ENCODE results near the gene PTP4A2.

PTP4A2 gene

DNA sequence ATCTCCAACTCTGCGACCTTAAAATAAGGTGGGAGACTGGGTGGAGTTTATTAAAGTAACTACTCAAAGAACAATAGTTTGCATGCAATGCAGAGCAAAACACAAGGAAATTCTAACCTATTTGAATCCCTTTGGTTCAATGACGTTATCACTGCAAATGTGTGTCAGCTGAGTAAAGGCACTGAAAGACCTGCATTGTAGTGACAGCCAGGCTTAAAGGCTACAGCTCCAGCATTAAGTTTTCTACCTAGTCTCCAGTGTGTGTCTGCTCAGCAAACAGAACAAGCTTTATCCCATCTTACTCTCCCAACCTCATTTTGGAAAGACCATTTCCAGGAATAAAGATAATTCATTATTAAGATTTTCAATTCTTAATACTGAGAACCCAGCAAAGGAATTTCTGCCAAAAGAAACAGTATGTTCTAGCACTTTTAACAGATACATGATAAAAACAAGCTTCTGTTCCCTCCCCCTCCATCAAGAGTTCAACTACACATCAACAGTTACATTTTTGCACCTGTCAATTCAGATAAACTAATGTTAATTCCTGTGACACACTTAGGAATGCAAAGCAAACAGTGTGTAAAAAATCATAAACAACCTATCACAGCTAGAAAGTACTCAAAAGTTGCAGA, 14.2 kb downstream of the PTP4A2 start:
- in situ Hi-C loops (cut with HindIII; ENCODE audit: low sequenced_read_pairs): no loop called here
- TF ChIP-seq CTCF (IDR thresholded peaks at IDR 0.05; ENCODE audit: low read depth, low read length, missing control alignments): no peak
- no peak for DNase-seq (ENCODE audit: low read depth)
- no peak overlapping the region for H3K4me3 ChIP-seq (ENCODE audit: low read depth, low read length)

DNA sequence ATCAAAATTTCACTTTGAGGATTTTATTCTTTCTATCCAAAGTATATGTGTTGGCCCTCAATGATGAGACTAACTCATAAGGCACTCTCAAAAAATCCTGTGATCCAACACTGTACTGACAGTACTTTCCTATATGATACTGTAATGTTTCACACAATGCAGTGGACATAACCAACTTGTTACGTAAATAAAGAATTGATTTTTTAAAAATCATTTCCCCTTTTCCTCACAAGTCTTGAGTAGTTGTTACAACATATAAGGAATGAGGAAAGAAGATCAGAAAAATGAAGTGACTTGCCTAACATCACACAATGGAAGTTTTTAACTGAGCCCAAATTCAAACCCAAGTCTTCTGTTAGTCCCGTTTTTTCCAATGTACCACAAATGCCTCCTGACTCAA, 17.2 kb downstream of the PTP4A2 start:
- no peak overlapping the region for H3K4me3 ChIP-seq (ENCODE audit: low read depth, low read length)
- DNase-seq (ENCODE audit: low read depth): no peak
- no peak for TF ChIP-seq CTCF (IDR thresholded peaks at IDR 0.05; ENCODE audit: low read depth, low read length, missing control alignments)
- in situ Hi-C loops (cut with HindIII; ENCODE audit: low sequenced_read_pairs): no loop called here

DNA sequence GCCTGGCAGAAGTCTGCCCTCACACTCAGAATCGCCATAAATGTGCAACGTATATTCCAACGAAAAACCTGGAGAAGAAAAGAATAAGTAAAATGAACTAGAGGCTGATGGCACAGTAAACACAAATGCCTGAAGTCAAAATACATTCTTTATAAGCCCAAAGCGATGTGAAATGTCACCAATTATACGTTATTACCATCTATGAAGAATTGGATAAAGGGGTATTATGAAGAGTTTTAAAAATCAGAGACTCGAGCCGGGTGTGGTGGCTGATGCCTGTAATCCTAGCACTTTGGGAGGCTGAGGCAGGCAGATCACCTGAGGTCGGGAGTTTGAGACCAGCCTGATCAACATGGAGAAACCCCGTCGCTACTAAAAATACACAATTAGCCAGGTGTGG, 18.6 kb downstream of the PTP4A2 start:
- H3K4me3 ChIP-seq (ENCODE audit: low read depth, low read length): no peak overlapping the region
- DNase-seq (ENCODE audit: low read depth): no peak
- in situ Hi-C loops (cut with HindIII; ENCODE audit: low sequenced_read_pairs): no loop called here
- TF ChIP-seq CTCF (IDR thresholded peaks at IDR 0.05; ENCODE audit: low read depth, low read length, missing control alignments): no peak

- TF ChIP-seq CTCF (IDR thresholded peaks at IDR 0.05; ENCODE audit: low read depth, low read length, missing control alignments): no peak
- in situ Hi-C loops (cut with HindIII; ENCODE audit: low sequenced_read_pairs): no loop called here
- H3K4me3 ChIP-seq (ENCODE audit: low read depth, low read length): no peak overlapping the region
- no peak for DNase-seq (ENCODE audit: low read depth)
Measured at GRCh38 chr1:31915438-31915837, 22.7 kb downstream of the PTP4A2 start.

DNA sequence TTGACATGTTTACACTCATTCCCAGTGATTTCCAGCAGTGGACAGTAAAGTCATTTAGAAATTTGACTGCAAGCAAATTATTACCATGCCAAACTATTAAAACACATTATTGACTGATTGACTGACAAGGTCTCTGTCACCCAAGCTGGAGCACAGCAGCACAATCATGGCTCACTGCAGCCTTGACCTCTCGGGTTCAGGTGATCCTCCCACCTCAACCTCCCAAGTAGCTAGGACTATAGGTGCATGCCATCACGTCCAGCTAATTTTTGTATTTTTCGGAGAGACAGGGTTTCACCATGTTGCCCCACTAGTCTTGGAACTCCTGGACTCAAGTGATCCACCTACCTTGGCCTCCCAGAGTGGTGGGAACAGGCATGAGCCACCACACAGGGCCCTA, 24.2 kb downstream of the PTP4A2 start:
- TF ChIP-seq CTCF (IDR thresholded peaks at IDR 0.05; ENCODE audit: low read depth, low read length, missing control alignments): no peak
- DNase-seq (ENCODE audit: low read depth): no peak
- no peak overlapping the region for H3K4me3 ChIP-seq (ENCODE audit: low read depth, low read length)
- in situ Hi-C loops (cut with HindIII; ENCODE audit: low sequenced_read_pairs): no loop called here

GRCh38 chr1:31912839-31913239, 25.3 kb downstream of the PTP4A2 start:
- TF ChIP-seq CTCF (IDR thresholded peaks at IDR 0.05; ENCODE audit: low read depth, low read length, missing control alignments): no peak
- H3K4me3 ChIP-seq (ENCODE audit: low read depth, low read length): no peak overlapping the region
- in situ Hi-C loops (cut with HindIII; ENCODE audit: low sequenced_read_pairs): no loop called here
- DNase-seq (ENCODE audit: low read depth): no peak
